Measurements from ENCODE around the gene CLEC4M.

The CLEC4M gene

DNA sequence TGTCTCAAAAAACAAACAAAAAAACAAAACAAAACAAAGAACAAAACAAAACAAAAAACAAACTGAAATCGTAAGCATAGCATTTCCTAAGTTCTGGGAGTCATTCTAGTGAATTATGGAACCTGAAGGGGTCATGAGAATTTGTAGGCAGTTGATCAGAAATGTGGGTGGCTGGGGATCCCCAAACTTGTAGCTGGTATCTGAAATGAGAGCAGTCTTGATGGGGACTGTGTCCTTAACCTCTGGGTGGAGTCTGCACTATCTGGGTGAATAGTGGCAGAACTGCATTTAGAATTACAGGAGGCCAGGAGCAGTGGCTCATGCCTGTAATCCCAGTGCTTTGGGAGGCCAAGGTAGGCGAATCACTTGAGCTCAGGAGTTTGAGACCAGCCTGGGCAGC is 37.3 kb upstream of the CLEC4M start:
- no peaks in the 10 kb centered on the region for H3K36me3 ChIP-seq (ENCODE audit: control insufficient read depth, low read length)
- no peaks in the 10 kb centered on the region for H3F3A ChIP-seq (ENCODE audit: control insufficient read depth, insufficient read depth)
- H3K27ac ChIP-seq (ENCODE audit: low read depth, low read length) = no peak overlapping the region
- no peaks in the 10 kb centered on the region for H3K9me2 ChIP-seq (replicated peaks; ENCODE audit: control insufficient read depth, low read length)
- no peaks in the 10 kb centered on the region for H3K9me3 ChIP-seq (ENCODE audit: control insufficient read depth, insufficient read depth, low read length)
- peaks cover 18% of the 10 kb centered on the region for H3K27me3 ChIP-seq (ENCODE audit: control insufficient read depth, low read length)
- H3K4me2 ChIP-seq (ENCODE audit: low read length) = no peak overlapping the region
- TF ChIP-seq EZH2phosphoT487 (IDR thresholded peaks at IDR 0.05; ENCODE audit: borderline replicate concordance, low read length) = no peak
- TF ChIP-seq, protein P1, sequence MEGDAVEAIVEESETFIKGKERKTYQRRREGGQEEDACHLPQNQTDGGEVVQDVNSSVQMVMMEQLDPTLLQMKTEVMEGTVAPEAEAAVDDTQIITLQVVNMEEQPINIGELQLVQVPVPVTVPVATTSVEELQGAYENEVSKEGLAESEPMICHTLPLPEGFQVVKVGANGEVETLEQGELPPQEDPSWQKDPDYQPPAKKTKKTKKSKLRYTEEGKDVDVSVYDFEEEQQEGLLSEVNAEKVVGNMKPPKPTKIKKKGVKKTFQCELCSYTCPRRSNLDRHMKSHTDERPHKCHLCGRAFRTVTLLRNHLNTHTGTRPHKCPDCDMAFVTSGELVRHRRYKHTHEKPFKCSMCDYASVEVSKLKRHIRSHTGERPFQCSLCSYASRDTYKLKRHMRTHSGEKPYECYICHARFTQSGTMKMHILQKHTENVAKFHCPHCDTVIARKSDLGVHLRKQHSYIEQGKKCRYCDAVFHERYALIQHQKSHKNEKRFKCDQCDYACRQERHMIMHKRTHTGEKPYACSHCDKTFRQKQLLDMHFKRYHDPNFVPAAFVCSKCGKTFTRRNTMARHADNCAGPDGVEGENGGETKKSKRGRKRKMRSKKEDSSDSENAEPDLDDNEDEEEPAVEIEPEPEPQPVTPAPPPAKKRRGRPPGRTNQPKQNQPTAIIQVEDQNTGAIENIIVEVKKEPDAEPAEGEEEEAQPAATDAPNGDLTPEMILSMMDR (IDR thresholded peaks at IDR 0.05; ENCODE audit: low read depth, low read length, poor library complexity, severe bottlenecking) = no peak
- no peak overlapping the region for H3K4me3 ChIP-seq (ENCODE audit: low read length)
- no peaks in the 10 kb centered on the region for H3K4me1 ChIP-seq (ENCODE audit: control insufficient read depth, low read length)
- no peaks in the 10 kb centered on the region for H4K20me1 ChIP-seq (ENCODE audit: control insufficient read depth, insufficient read depth, low read depth, low read length)
- H3K79me2 ChIP-seq (ENCODE audit: control insufficient read depth, low read length) = no peaks in the 10 kb centered on the region

DNA sequence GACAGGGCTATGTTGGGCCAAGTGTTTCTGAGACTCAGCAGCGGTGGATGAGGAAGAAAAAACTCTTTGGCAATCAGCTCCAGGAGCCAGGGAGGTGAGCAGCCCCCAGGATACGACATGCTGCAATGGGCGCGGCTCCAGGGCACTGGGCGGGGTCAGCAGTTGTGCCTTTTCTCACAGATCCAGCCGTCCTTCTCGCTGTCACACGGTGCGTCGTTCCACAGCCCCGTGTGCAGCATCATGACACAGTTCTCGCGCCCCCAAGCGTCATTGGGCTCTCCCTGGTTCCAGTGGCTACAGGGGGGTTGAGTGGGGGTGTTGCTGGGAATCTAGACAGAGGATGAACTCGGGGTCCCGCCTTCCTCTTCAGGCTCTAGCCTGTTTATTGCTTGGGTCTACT is 33.8 kb upstream of the CLEC4M start:
- H3K36me3 ChIP-seq (ENCODE audit: control insufficient read depth, low read length) = no peaks in the 10 kb centered on the region
- no peaks in the 10 kb centered on the region for H3F3A ChIP-seq (ENCODE audit: control insufficient read depth, insufficient read depth)
- no peak overlapping the region for H3K4me2 ChIP-seq (ENCODE audit: low read length)
- no peaks in the 10 kb centered on the region for H3K9me3 ChIP-seq (ENCODE audit: control insufficient read depth, insufficient read depth, low read length)
- H3K27me3 ChIP-seq (ENCODE audit: control insufficient read depth, low read length) = peaks cover 15% of the 10 kb centered on the region
- H4K20me1 ChIP-seq (ENCODE audit: control insufficient read depth, insufficient read depth, low read depth, low read length) = no peaks in the 10 kb centered on the region
- no peak overlapping the region for H3K27ac ChIP-seq (ENCODE audit: low read depth, low read length)
- no peaks in the 10 kb centered on the region for H3K79me2 ChIP-seq (ENCODE audit: control insufficient read depth, low read length)
- H3K4me1 ChIP-seq (ENCODE audit: control insufficient read depth, low read length) = no peaks in the 10 kb centered on the region
- TF ChIP-seq EZH2phosphoT487 (IDR thresholded peaks at IDR 0.05; ENCODE audit: borderline replicate concordance, low read length) = no peak
- TF ChIP-seq, protein P1 (IDR thresholded peaks at IDR 0.05; ENCODE audit: low read depth, low read length, poor library complexity, severe bottlenecking) = no peak
- H3K4me3 ChIP-seq (ENCODE audit: low read length) = no peak overlapping the region
- H3K9me2 ChIP-seq (replicated peaks; ENCODE audit: control insufficient read depth, low read length) = no peaks in the 10 kb centered on the region

DNA sequence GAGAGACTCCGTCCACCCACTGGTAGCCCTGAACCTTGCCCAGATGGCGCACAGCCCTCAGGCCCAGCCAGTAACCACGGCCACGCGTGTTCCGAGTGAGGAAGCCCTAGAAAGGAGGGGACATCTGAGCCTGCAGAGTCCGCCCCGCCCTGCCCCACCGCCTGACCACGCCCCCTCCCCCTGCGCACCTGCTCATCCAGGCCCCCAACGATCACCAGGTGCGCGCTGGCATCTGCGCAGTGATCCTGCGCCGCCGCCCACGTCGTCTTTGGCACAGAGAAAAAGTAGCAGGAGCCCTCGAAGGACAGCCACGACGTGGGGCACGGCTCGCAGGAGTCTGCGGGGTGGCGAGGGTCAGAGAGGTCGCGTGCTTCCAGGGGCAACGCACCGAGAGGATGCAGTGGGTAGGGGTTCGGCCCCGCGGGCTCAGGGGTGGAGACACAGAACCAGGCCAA is 33.2 kb upstream of the CLEC4M start:
- Histone ChIP-seq H3K36me3 (ENCODE audit: control insufficient read depth, low read length) (no peaks in the 10 kb centered on the region), H3K4me3 (ENCODE audit: low read length) (no peak overlapping the region), H3K4me1 (ENCODE audit: control insufficient read depth, low read length) (no peaks in the 10 kb centered on the region), H3K4me2 (ENCODE audit: low read length) (no peak overlapping the region), H3K9me3 (ENCODE audit: control insufficient read depth, insufficient read depth, low read length) (no peaks in the 10 kb centered on the region), H3F3A (ENCODE audit: control insufficient read depth, insufficient read depth) (no peaks in the 10 kb centered on the region), H4K20me1 (ENCODE audit: control insufficient read depth, insufficient read depth, low read depth, low read length) (no peaks in the 10 kb centered on the region), H3K27me3 (ENCODE audit: control insufficient read depth, low read length) (peaks cover 15% of the 10 kb centered on the region), H3K27ac (ENCODE audit: low read depth, low read length) (no peak overlapping the region), H3K9me2 (replicated peaks; ENCODE audit: control insufficient read depth, low read length) (no peaks in the 10 kb centered on the region), H3K79me2 (ENCODE audit: control insufficient read depth, low read length) (no peaks in the 10 kb centered on the region)
- TF ChIP-seq, protein P1 (IDR thresholded peaks at IDR 0.05; ENCODE audit: low read depth, low read length, poor library complexity, severe bottlenecking) = no peak
- no peak for TF ChIP-seq EZH2phosphoT487 (IDR thresholded peaks at IDR 0.05; ENCODE audit: borderline replicate concordance, low read length)

Data from DOHH2 (cell line).